Endometrium (tissue), 2 donors: ENCODE data around the gene SLC44A5.
"Not testable (repeated sequence)": the region's sequence is repeated elsewhere in the genome, so short reads cannot be mapped to it uniquely, and the experiment has no call there.

Experiments
- FAIRE-seq: peaks from 2 replicates; lab custom pipeline; 2012; peaks lifted over from hg19 to GRCh38; lab: Jason Lieb, UNC
- donor health status: control.
- donor health status: control.

Gene SLC44A5

DNA sequence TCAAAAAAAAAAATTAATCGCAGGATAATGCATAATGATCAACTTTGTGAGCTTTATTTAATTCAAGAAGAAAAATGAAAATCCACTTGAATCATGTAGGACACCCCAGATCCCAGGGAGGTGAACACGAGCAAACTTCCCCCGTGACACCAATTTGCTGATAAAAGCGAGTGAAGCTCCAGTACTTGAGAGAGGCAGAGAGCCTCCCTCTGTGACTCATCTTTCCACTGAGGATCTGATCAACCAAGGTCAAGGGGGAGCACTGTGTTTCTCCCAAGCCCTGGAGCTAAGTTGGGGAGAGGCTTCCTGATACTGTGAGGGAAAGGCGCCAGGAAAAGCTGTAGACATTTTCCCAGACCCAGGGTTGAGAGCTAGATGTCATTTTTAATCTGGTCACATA is 160.9 kb downstream of the SLC44A5 start:
- FAIRE-seq, result no peak

DNA sequence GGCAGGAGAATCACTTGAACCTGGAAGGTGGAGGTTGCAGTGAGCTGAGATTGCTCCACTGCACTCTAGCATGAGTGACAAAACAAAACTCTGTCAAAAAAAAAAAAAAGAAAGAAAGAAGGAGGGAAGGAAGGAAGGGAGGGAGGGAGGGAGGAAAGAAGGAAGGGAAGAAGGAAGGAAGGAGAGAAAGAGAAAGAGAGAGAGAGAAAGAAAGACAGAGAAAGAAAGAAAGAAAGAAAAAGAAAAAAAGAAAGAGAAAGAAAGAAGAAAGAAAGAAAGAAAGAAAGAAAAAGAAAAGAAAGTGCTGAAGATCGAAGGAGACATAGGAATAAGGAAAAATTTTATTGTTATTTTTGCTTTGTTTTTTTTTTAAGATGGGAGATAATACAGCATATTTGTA is 166.7 kb downstream of the SLC44A5 start:
- no peak for FAIRE-seq

DNA sequence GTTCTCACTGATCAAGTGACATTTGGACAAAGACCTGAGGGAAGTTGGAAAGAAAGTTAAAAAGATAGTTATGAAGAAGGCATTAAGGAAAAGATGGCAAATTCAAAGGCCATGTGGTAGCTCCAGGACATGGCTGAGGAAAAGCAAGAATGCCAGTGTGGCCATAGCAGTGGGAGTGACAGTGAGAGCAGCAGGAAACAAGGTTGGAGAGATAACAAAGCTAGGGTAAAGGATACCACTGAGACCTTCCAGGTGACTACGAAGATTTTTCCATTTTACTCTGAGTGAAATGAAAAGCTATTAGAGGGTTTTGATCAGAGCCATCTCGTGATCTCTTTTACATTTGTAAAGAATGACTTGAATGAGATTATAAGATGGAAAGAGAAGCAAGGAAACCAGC is 170.6 kb downstream of the SLC44A5 start:
- FAIRE-seq, result no peak

DNA sequence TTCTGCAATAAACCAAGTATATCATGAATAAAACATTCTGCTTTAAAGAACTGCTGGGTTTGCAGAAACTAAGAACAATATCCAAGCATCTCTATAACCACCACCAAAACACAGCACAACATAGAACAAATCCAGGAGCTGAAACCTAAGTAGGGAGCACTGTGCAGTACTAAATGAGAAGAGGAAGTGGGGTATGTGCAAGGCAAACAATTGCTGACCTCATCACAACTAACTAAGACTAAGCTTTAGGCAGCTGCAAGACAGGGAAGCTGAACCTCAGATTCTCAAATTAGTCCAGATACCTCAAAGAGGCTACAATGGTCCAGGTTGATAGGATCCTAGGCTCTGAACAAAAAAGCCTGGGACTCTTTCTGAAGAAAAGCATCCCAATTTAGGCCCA is 172.6 kb downstream of the SLC44A5 start:
- FAIRE-seq, result no peak

DNA sequence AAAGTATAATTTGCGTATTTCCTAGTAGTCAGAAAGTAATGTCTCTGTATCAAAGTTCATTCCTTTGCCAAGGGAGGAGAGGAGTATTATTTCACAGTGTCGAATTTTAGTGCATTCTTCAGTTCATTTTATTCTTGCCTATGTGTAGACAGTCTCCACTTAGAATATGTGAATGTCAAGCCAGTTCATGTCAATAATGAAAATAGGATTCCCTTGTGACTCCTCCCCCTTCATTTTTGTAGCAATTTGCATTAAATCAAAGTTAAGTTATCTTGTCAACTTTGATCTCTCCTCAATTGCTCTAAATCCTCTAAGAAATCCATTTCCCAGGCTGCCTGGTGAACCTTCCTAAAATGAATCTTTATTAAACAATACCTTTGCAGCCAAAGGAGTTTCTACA is 179.1 kb downstream of the SLC44A5 start:
- no peak for FAIRE-seq

DNA sequence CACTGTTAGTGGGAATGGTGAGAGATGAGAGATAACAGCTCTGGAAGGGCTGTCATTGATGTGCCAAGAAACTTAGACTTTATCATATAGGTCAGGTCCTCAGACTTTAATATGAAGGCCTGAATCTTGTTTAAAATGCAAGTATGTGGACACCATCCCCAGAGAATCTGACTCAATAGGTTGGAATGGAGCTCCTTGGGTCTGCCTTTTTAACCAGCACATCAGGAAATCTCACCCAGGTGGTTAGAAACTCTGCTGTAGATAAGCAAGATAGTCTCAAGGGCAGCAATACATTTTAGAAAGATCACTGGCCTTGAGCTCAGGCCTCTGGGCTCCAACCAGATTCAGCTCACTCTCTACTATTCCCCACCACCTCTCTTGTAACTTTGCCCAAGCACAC is 180.4 kb downstream of the SLC44A5 start:
- FAIRE-seq, result no peak

DNA sequence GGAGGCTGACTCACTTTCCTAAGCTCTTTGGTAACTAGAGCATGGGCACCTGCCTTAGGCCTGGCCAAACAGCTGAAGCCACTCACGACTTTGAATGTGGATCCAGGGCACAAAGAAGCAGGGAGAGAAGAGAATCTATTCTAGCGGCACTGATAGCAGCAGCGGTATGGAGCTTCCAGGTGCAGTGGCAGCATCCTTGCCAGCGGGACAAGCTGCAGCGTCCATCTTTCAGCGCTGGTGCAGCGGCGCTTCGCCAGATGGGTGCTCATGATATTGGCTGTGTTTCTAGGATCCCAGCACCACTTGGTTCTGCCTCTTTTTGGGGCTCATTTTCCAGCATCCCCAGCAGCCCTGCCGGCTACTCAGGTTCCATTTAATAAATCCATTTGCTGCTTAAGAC is 184.2 kb downstream of the SLC44A5 start:
- no peak for FAIRE-seq

DNA sequence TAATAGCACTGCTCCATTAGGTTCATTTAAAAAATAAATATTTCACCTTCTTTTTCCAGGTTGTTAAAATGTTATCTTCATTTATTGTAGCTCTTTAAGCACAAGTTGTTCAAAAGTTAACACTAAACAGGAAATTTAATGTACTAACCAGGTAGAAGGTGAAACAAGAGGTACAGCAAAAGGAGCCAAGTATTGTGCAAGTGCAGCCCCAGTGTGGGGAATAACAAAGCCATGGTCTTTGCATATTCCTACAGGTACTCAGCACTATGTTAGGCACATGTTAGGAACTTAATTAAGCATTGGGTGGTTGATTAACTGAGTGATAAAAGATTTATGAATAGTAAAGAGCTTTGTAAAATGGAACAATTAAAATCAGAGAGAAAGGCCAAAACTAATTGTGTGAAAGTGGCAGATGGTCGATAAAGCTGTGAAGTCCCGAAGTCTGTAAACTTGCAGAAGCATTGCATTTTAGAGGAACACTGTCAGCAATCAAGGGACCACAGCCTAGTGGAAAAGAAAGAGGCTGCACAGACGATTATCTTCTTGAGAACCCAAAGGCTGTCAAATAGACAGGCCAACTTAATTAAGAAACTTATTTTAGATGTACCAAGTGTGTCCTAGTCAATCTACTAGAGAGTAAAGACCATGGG is 185.8 kb downstream of the SLC44A5 start:
- no peak for FAIRE-seq

DNA sequence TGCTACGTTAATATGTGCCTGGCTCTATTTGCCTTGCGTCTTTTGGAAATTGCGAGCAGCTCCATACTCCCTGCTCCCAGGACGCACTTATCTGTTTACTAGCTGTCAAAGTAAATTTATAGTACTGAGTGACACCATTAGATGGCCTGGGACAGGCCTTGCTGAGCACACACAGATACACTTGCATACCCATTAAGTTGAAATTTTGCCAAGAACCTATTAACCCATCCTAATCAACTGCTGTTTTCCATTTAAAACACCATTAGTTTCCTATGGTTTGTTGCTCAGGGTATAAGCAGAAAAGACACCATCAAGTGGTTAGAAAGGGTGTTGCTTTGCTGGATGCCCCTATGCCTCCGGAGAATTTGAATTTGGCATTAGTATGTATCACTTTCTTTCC is 187.3 kb downstream of the SLC44A5 start:
- FAIRE-seq, result no peak

DNA sequence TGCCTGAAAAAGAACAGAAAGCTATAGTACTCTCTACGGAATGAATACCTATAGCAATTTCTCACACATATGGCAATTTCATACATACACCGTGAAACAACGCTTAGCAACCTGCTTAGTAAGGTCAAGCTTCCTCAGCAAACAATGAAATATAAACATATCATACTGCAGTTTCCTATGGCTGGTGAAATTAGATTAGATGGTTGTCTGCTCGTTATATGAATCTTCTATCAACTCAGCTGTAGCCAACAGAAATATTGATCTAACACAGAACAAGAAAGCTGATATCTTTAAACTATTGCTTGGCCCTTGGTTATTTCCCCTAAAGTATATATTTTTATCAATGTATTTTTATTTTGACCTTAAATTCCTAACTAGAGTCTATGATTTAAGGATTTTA is 187.8 kb downstream of the SLC44A5 start:
- FAIRE-seq, result no peak

DNA sequence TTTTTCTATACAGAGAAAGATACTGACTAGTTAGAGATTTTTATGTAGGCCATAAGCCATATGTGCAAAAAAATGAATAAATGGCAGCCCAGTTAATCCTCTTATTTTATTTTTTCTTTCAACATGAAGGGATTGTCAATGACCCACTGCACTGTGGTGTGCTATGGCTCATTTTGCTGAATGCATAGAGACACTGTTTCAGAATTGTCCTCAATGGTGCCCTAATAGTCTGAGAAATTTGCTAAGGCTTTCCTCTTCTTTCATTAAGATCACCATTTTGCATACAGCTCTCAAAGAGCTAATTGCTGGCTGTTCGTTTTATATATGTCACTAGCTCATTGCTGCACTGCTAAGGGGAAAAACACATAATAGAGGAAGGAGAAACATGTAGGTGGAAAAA is 189.5 kb downstream of the SLC44A5 start:
- FAIRE-seq, result no peak

DNA sequence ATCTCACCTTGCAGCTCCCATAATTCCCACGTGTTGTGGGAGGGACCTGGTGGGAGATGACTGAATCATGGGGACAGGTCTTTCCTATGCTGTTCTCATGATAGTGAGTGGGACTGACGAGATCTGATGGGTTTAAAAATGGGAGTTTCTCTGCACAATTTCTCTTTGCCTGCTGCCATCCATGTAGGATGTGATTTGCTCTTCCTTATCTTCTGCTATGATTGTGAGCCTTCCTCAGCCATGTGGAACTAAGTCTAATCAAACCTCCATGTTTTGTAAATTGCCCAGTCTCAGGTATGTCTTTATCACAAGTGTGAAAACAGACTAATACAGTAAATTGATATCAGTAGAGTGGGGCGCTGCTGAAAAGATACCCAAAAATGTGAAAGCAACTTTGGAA is 195.7 kb downstream of the SLC44A5 start:
- no peak for FAIRE-seq

DNA sequence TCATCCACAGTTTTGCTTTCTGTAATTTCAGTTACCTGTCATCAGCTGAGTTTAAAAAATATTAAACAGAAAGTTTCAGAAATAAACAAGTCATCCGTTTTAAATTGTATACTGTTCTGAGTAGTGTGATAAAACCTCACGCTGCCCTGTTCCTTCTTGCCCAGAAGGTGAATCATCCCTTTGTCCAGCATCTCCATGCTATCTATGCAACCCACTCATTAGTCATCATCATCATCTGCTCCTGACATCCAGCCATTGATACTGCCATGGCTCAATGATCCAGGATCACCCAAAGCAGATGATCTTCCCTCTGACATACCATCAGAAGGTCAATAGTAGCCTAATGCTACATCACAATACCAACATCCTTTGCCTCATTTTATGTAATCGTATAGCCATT is 198.3 kb downstream of the SLC44A5 start:
- no peak for FAIRE-seq

DNA sequence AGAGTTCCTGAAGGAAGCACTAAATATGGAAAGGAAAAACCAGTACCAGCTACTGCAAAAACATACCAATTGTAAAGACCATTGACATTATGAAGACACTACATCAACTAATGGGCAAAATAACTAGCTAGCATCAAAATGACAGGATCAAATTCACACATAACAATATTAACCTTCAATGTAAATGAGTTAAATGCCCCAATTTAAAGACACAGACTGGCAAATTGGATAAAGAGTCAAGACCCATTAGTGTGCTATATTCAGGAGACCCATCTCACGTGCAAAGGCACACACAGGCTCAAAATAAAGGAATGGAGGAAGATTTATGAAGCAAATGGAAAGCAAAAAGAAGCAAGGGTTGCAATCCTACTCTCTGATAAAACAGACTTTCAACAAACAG is 206.2 kb downstream of the SLC44A5 start:
- not testable (repeated sequence) for FAIRE-seq

DNA sequence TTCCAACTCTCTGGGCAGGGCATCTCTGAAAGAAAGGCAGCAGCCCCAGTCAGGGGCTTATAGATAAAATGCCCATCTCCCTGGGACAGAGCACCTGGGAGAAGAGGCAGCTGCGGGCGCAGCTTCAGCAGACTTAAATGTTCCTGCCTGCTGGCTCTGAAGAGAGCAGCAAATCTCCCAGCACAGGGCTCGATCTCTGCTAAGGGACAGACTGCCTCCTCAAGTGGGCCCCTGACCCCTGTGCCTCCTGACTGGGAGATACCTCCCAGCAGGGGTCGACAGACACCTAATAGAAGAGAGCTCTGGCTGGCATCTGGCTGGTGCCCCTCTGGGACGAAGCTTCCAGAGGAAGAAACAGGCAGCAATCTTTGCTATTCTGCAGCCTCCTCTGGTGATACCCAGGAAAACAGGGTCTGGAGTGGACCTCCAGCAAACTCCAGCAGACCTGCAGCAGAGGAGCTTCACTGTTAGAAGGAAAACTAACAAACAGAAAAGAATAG is 207.7 kb downstream of the SLC44A5 start:
- not testable (repeated sequence) for FAIRE-seq

DNA sequence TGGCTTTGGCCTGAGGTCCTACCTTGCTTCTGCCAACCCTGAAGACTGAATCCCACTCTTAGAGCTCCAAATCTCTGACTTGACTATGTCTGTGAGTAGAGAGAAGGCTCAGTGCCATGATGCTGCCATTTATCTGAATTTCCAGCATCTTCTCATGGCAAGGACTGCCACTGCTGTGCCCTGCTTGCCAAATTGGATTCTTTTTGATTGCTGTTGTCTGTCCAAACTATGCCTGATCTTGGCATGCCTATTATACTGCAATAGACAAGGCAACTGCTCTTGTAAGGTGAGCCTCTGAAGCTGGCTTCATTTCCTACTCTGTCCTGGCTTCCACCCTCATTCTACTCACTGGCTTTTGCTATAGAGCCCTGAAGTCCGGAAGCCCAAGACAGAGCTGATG is 210.2 kb downstream of the SLC44A5 start:
- no peak for FAIRE-seq

DNA sequence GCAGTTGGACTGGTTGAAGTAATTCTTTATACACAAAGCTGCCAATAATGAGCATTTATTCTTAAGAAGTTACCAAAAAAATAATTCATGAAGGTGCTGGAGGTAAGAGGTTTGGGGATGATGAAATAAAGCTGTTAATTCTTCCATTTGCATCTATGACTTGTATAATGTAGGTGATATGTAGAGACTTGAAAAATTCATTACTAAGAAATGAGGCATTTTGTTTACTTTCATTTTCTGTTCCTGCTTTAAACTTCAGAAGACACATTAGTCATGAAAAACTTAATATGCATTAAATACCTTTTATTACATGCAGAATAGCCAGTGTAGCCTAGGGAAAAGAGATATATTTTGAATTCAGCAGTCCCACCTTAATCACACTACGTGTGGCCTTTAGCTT is 214.2 kb downstream of the SLC44A5 start:
- no peak for FAIRE-seq

DNA sequence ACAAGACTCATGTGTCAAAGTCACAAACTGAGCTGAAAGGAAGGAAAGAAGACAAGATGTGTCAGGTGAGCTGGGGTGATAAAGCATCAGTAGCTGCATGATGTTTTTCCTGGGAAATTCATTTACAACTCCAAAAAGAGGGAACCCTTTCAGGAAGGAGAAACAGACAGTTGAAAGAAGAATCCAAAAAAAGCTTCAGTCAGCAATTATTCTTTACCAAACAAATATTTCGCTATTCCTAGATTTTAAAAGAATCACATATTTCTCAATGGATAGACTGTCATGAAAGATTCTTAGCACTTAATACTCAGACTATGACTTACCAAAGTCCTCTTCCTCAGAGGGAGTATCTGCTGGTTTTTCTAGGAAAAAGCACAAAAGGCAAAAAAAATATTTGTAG is 214.7 kb downstream of the SLC44A5 start:
- FAIRE-seq, result no peak

DNA sequence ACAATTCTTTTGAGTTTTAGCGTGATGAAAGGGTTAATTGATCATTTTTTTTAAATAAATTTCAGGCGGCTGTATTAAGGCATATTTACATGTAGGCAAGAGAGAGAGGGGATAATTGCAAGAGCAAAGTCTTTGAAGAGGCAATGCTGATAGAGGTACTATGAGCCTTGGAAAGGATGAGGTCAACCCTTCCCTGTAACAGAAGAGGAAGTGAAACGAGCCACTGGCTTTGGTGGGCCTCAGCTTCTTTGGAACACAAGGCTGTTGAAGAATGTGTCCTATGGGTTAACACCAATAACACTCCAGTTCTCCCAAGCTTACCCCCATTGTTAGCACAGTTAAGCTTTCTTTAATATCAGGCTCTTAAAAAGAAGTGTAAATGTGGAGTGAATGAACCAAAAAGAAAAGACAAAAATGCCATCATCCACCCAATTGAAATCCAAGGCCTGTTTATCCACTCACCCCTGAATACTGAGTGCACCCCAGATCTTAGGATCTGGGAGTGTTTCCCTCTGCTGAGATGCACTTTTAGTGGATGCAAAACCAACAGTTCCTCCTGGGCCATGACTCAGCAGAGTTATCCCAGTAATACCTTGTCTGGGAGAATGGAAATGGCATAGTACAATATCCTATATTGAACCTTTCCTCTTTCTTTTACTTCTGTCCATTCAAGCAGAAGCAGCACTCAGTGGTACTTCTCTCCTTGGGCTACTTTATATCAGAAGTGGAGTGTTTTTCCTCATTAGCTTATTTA is 216.4 kb downstream of the SLC44A5 start:
- FAIRE-seq, result no peak

DNA sequence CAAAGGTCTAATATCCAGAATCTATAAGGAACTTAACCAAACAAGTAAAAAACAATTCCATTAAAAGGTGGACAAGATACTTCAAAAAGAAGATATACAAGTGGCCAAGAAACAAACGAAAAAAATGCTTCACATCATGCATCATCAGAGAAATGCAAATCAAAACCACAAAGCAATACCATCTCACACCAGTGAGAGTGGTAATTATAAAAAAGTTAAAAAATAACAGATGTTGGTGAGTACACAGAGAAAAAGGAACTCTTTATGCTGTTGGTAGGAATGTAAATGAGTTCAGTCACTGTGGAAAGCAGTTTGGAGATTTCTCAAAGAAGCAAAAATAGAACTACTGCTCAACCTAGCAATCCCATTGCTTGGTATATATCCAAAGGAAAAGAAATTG is 218.6 kb downstream of the SLC44A5 start:
- FAIRE-seq, result no peak

DNA sequence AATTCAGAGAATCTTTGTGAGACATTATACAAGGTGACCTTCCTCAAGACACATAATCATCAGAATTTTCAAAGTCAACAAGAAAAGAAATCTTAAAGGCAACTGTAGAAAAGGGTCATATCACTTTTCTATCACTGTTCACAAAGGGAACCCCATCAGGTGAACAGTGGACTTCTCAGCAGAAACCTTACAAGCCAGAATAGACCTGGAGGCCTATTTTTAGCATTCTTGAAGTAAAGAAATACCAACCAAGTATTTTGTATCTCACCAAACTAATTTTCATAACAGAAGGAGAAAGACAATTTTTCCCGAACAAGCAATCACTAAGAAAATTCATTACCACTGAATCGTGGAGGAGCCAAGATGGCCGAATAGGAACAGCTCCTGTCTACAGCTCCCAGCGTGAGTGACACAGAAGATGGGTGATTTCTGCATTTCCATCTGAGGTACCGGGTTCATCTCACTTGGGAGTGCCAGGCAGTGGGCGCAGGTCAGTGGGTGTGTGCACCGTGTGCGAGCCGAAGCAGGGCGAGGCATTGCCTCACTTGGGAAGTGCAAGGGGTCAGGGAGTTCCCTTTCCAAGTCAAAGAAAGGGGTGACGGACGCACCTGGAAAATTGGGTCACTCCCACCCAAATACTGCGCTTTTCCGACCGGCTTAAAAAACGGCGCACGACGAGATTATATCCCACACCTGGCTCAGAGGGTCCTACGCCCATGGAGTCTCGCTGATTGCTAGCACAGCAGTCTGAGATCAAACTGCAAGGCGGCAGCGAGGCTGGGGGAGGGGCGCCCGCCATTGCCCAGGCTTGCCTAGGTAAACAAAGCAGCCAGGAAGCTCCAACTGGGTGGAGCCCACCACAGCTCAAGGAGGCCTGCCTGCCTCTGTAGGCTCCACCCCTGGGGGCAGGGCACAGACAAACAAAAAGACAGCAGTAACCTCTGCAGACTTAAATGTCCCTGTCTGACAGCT is 235.2 kb downstream of the SLC44A5 start:
- not testable (repeated sequence) for FAIRE-seq

DNA sequence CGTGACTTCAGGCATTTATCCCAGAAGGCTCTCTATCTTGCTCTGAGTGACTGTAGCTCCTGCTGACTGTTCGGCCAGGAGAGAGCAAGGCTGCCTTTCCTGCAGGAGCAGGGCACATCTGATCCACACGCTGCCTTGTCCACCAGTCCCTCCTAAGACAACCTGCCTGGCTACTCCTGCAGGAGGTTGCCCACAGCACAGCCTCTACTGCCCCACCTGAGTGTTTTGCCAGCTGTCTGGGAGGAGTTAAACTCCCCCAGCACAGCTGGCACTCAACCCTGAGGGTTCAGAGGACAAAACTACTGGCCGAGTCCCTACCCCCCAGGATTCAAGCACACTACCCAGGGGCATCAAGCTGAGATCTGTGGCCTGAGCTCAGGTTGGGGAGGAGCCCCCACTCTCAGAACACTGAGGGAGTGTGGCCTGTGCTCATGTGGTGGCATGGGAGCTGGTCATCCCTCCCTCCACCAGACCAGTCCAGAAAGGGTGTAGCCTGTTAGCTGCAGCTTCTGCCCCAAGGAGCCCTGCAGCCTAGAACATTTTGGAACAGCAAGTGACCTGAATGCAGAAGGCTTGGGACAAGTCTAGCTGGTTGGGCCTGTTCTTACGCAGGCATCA is 237.3 kb downstream of the SLC44A5 start:
- no peak for FAIRE-seq
